Activated CD4-positive, alpha-beta T cell treated with anti-CD3 and anti-CD28 coated beads, Interleukin-2, Interleukin-6, amounts not matched to agents 100 ng/mL and 50 ng/mL, durations not matched to agents 16 hours and 8 hours (primary cell): ENCODE results near the gene DAG1.

ENCODE experiments used
- DNase-seq: peaks from one replicate; pipeline ENCODE4 v3.0.0-alpha.2; 2020

Gene DAG1

GRCh38 chr3:49469936-49470713 is at the start of gene DAG1:
DAG1 (plus strand) TSS chr3:49470267; CDS start chr3:49510535, 40,268 bp downstream.
- DNase-seq = peak; percentile 97

DNA sequence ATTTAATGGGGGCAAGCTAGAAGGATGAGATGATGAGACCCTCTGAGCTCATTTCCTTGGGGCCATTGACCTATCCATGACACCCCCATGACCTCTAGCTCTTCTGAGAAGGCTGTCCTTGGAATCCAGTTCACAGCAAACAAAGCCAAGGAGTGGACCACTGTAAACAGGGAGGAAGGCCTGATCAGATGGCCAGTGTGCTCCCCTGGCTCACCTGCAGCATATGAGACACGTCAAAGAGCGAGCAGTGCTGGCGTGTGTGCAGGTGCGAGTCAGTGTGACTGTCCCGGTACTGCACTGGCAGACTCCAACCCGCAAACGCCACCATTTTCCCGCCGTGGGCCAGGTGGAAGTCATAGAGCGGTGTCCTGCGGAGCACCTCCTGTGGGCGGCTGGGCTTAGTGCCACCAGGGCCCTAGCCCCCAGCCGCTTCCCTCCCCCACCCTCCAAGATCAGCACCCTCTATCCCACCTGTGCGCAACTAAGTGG is 48.1 kb upstream of the DAG1 start:
- no peak for DNase-seq

DNA sequence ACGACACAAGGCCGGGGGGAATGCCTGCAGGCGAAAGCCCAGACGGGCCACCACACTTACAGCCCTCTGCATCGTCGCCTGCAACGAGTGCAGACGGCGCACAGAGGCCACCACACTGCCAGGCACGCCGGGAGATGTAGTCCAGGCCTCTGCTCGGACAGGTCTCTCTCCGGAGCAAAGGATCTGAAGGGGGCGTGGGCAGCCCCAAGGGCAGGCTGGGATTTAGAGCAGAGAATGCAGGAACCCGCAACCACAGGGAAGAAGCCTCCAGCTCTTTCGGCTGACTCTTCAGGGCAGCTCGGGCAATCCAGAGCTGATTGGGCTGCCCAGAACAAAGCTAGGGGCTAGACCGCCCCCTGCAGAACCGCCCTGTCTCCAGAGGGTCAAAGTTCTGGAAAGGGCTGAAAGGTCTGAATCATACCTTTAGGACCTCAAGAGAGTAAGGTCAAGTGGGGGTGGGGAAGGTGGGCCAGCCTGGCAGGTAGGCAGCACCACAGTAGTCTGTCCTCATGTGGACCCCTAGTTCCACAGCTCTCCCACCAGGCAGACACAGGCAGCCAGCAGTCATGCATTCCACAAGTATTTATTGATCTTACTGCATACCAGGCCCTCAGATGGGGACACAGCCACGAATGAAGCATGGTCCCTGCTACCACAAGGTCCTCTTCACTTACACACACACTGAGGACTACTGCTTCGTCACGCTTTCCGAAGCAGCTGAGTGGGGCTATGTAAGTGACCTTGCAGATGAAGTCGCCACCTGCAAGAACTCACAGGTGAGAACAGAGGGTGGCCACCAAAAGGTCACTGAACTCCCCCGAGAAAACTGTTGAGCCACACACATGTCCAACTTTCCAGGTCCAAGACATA is 47.5 kb upstream of the DAG1 start, which contains the start of gene AMT:
TSS of gene AMT (minus strand) at position 95 of the 870 bp plus-strand sequence. CDS start at position 72, 23 bp downstream.
- no peak for DNase-seq

- DNase-seq = no peak
These were observed 45.3 kb upstream of the DAG1 start for GRCh38 chr3:49424816-49425215.

- no peak for DNase-seq
These were observed 42.5 kb upstream of the DAG1 start for GRCh38 chr3:49427586-49427985.

DNA sequence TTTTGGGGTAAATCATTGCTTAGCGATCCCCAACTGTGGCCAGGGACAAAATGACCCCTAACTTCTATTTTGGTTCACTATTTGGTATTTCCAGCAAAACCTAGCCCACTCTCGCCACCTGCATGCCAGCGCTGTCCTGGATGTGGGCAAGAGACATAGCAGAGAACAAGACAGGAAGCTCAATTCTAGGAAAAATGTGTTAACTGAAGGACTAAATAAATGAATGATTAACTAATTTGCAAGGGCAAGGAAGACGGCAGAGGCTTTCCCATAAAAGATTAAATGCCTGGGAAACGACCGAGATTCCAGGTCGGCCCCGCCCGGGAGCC is 41.4 kb upstream of the DAG1 start:
- no peak for DNase-seq

GRCh38 chr3:49434731-49435130 is 35.3 kb upstream of the DAG1 start:
- DNase-seq = no peak

DNA sequence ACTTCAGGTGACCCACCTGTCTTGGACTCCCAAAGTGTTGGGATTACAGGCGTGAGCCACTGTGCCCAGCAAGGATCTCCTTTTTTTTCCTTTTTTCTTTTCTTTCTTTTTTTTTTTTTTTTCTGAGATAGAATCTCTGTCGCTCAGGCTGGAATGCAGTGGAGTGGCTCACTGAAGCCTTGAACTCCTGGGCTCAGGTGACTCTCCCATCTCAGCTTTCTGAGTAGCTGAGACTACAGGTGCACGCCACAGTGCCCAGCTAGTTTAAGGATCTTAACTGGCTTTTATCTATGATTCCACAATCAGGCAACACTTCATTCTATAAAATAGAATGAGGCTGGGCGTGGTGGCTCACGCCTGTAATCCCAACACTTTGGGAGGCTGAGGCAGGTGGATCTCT is 24.7 kb upstream of the DAG1 start:
- no peak for DNase-seq

GRCh38 chr3:49453621-49454020 is 16.4 kb upstream of the DAG1 start:
- no peak for DNase-seq

GRCh38 chr3:49454458-49454857 is 15.6 kb upstream of the DAG1 start:
- no peak for DNase-seq

GRCh38 chr3:49454898-49455681 is 15.0 kb upstream of the DAG1 start:
- DNase-seq = no peak

- no peak for DNase-seq
These were observed 13.6 kb upstream of the DAG1 start for GRCh38 chr3:49456466-49456865.

- no peak for DNase-seq
These were observed 9.7 kb upstream of the DAG1 start for GRCh38 chr3:49460188-49460890.

- no peak for DNase-seq
These were observed 9.1 kb upstream of the DAG1 start for GRCh38 chr3:49460956-49461355.

GRCh38 chr3:49461443-49462171 is 8.5 kb upstream of the DAG1 start:
- no peak for DNase-seq

- no peak for DNase-seq
These were observed 7.8 kb upstream of the DAG1 start for GRCh38 chr3:49462222-49462621.

DNA sequence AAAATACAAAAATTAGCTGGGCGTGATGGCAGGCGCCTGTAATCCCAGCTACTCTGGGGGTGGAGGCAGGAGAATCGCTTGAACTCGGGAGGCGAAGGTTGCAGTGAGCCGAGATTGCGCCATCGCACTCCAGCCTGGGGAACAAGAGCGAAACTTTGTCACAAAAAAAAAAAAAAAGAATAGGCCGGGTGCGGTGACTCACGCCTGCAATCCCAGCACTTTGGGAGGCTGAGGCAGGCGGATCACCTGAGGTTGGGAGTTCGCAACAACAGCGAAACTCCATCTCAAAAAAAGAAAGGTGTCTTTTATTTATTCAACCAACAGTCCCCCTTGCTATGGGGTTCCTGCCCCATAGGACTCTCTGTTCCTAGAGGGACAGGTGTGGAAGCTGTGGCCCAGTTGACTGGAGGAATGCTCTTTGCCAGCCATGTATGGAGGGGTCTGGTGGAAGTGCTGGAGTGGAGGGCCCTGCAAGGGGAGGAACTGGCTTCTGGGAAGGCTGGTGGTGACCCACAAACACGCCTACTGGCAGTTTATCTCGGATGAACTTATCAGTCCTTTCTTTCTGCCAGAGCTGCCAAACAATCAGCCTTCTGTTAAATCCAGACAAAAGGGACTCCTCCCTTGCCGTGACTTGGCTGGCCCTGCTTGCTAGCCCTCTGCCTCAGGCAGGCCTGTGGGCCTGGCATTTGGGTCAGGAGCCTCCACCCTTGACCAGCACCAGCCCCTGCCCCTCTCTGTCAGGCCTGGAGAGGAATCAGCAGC is 4.6 kb upstream of the DAG1 start:
- no peak for DNase-seq

- DNase-seq = no peak
These were observed 4.0 kb upstream of the DAG1 start for GRCh38 chr3:49466085-49466484.

DNA sequence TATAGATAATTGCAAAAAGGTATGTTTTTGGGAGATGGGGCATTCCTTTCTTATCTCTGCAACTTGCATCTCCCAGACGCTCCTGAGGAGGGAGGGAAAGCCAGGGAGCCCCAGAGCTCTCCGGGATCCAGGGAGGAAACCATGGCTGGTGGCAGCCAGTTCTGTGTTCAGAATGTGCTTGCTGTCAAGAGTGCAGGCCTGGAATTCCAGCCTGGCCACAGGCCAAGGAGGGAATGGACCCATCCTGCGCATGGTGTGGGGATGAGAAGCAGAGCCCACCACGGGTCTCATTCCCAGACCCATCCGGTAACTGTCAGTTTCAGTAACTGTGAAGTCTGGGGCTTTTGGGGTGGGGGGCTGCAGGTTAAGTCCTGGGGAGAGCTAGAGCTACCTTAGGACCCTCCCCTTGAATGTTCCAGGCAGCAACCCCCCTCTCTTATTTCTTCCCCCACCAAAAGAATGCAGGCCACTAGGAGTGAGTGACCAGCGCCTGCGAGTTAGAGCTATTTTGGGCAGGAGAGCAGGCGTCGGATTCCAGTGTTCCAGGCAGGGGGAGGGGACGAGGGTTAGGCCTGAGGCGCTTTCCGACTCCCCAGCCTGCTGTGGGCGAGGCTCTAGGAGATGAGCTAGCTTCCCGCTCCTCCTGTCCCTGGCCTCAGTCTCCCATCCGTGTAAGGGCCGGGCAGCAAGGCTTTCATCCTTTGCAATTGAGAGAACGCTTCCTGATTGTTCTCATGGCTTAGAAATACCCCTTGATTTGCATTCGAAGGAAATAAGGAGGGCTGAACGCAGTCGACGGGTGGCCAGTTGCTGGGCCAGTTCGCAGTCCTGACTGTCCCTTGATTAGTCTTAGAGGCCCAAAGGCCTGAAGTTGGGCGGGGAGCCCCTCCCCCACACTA is 781 bp upstream of the DAG1 start:
- DNase-seq = no peak
